ENCODE data around the gene CD79B.
"Not testable (repeated sequence)": the region's sequence is repeated elsewhere in the genome, so short reads cannot be mapped to it uniquely, and the experiment has no call there.

The CD79B gene

GRCh38 chr17:63930951-63931575 is 1.1 kb downstream of the CD79B start:
- DNase-seq, result peak; percentile 35

DNA sequence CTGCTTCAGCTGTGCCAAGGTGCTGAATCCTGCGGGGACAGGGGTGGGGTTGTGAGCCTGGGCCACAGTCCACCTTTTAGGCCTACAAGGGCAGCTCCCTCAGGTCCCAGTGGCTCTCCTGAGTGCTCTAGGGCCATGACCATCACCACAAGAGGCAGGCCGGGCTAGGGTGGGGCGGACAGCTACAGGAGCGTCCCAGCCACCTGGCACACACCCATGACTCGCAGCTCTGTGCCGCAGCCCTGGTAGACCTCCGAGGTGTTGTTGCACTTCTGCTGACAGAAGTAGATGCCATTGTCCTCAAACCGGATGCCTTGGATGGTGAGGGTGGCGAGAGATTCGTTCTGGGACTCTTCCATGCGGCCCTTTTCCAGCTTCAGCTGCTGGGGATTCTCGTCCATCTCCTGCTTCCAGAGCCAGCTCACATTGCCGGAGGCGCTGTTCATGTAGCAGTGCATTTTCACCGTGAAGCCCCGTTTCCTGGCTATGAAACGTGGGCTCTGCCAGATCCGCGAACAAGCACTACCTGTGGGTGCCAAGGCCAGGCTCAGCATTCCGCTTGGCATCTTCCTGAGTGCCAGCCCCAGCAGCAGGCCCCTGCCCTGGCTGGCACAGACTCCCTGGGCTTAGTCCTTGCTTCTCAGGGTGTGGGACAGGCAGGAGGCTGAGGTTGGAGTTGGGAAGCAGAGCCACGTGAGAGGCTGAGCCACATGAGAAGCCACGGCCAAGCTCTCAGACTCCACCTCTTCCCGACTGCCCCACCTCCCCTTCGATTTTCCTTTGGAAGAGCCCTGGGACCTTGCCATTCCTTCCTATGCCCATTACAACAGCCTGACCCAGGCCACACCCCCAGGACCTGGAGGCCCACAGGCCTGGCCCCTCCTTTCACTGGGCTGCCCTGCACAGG is 2.0 kb downstream of the CD79B start:
- no peak for DNase-seq

- DNase-seq, result no peak
These were observed 3.0 kb downstream of the CD79B start for GRCh38 chr17:63928966-63929695.

- no peak for DNase-seq
These were observed 3.9 kb downstream of the CD79B start for GRCh38 chr17:63928172-63928666.

GRCh38 chr17:63927464-63928171 is 4.5 kb downstream of the CD79B start:
- no peak for DNase-seq

- DNase-seq, result no peak
These were observed 6.0 kb downstream of the CD79B start for GRCh38 chr17:63926164-63926563.

DNA sequence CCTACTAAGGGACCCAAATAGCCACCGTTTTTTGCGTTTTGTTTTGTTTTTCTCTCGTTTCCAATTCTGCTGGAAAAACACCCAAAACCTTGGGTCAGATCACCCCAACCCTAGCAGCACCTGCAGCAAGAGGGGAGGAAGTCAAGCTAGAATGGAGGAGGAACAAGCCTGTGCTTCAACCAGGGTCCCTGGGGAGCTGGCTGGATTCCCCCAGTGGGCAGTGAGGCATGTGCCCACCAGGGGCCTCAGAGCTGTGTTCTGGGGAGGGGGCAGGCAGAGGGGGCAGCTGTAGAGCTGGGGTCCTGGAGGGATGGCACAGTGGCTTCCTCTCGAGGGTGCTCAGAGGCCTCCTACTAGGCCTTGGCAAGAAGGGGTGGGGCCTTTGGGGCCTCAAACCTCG is 6.5 kb downstream of the CD79B start:
- DNase-seq, result no peak

- DNase-seq, result not testable (repeated sequence)
These were observed 9.7 kb downstream of the CD79B start for GRCh38 chr17:63922402-63922801.

DNA sequence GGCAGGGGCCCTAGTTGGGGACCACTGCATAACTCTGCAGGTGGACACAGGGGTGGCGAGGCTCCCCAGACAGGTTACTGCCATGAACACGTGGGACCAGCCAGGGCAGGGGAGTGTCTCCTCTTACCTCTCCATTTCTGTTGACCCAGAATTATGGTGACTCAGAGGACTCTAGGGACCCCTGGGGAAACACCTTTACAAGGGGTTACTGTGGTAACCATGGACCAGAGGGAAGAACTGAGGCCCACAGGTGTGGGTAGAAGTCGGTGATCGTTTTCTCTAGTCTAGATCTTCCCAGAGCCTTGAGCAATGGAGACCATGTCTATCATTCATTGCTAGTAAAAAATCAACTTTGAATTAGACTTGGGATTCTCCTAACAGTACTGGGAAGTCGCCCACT is 11.4 kb downstream of the CD79B start:
- DNase-seq, result not testable (repeated sequence)

DNA sequence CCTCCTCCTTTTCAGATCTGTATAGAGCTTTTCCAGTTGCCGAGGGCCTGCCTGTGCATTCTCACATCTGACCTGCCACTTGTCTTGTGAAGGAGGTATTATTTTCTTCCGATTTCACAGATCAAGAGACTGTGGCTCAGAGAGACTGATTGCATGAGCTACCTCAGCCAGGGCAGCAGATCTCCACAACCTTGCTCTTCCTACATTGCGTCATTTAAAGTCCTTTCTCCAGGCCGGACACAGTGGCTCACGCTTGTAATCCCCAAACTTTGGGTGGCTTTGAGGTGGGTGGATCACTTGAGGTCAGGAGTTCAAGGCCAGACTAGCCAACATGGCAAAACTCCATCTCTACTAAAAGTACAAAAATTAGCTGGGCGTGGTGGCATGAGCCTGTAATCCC is 12.1 kb downstream of the CD79B start:
- DNase-seq, result not testable (repeated sequence)

- peak; percentile 39 for DNase-seq
These were observed 12.8 kb downstream of the CD79B start for GRCh38 chr17:63919311-63919723.

GRCh38 chr17:63918789-63919305 is 13.3 kb downstream of the CD79B start, which contains the start of gene GH1:
TSS of gene GH1 (minus strand) at chr17:63918839. CDS start at chr17:63918776, 63 bp downstream.
- not testable (repeated sequence) for DNase-seq

DNA sequence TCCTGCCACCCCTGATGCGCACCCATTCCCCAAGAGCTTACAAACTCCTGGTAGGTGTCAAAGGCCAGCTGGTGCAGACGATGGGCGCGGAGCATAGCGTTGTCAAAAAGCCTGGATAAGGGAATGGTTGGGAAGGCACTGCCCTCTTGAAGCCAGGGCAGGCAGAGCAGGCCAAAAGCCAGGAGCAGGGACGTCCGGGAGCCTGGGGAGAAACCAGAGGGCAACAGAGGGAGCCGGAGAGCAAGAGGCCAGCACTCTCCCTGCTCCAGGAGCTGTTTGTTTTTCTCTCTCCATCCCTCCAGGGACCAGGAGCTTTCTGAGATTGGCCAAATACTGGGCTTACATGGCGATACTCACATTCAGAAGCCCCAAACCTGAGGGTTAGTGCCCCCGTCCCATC is 13.8 kb downstream of the CD79B start:
- DNase-seq, result no peak

GRCh38 chr17:63917646-63918045 is 14.5 kb downstream of the CD79B start:
- DNase-seq, result no peak

GRCh38 chr17:63917206-63917605 is 14.9 kb downstream of the CD79B start:
- DNase-seq, result not testable (repeated sequence)

GRCh38 chr17:63916566-63917185 is 15.5 kb downstream of the CD79B start:
- DNase-seq, result no peak

DNA sequence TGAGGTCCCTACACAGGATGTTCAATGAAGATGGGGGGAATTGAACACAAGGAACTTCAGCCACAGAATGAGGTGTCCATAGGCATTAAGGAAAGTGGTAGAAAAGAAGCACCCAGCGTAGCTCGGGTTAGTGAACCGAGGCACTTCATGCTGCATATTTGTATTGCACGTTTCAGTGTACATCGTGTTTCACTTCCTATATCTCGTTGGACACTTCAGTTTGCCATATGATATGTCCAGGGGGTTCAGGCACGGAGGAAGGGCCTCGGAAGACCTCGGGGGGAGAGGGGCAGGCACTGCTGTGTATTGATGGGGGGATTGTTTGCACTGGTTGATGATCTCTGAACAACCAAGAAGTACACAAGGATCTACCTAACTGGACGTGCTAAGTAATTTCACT is 16.4 kb downstream of the CD79B start:
- not testable (repeated sequence) for DNase-seq

GRCh38 chr17:63914471-63914870 is 17.7 kb downstream of the CD79B start:
- DNase-seq, result no peak

- DNase-seq, result peak; percentile 36
These were observed 20.5 kb downstream of the CD79B start for GRCh38 chr17:63911657-63912100.

DNA sequence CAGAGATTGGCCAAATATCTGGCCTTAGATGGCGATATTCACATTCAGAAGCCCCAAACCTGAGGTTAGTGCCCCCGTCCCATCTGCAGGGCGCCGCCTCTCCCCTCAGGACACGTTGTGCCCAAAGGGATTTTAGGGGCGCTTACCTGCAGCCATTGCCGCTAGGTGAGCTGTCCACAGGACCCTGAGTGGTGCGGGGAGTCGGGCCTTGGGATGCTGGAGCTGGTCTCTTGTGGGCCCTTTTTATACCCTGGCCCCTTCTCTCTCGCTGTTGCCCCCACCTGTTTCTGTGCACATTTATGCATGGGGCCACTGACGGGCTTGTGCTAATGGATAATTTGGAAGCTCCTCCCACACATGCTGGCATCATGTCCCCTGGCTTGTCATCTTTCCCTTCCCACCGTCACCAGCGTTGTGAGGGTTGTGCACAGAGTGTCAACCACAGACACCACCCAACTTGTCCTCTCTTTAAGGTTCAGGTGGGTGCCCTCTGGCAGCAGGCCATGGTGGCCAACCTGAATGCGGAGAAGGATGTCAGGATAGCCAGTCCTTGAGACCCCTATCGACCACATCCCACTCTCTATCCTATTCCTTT is 21.0 kb downstream of the CD79B start, which contains the start of gene CSHL1:
Gene CSHL1 (minus strand): TSS at position 218 of the 595 bp plus-strand sequence. CDS start 62 bp downstream, at position 156.
- DNase-seq, result no peak

DNA sequence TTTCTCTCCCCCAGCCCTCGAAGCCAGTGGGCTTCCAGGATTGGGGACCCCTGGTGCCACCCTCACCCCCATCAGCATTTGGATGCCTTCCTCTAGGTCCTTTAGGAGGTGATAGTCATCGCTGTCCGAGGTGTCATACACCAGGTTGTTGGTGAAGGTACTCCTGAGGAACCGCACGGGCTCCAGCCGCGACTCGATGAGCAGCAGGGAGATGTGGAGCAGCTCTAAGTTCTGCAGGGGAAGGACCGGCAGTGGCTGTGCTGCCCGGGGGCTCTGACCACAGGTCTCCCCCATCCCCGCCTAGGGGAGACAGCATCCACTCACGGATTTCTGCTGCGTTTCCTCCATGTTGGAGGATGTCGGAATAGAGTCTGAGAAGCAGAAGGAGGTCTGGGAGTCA is 22.0 kb downstream of the CD79B start:
- no peak for DNase-seq
